ENCODE data around the gene AMIGO1.

DNA sequence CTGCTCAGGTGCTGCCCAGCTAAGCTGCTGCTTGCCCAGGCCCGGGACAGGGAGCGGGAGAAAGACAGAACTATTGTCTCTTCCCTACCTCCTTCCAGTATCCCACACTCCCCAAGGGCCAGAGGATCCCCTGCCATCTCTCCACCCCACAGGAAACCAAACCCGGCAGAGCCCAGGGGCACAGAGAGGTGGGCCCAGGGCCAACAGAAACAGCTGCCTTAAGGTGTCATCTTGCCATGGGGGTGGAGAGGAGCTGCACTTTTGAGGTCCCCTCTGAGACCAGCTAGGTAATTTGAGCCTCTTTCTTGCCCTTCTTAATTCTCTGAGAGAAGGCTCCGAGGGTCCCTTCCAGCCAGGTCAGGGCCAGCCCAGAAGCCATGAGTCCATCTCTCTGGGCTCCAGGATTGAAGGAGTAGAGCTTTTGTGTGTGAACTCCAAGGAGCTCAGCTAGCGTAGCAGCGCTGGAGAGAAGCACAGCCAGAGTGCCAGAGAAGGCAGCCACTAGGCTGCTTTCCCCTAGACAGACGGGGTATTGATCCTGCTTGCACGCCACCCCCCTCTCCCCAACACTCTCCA is 20.4 kb upstream of the AMIGO1 start:
- TF ChIP-seq, protein P1, sequence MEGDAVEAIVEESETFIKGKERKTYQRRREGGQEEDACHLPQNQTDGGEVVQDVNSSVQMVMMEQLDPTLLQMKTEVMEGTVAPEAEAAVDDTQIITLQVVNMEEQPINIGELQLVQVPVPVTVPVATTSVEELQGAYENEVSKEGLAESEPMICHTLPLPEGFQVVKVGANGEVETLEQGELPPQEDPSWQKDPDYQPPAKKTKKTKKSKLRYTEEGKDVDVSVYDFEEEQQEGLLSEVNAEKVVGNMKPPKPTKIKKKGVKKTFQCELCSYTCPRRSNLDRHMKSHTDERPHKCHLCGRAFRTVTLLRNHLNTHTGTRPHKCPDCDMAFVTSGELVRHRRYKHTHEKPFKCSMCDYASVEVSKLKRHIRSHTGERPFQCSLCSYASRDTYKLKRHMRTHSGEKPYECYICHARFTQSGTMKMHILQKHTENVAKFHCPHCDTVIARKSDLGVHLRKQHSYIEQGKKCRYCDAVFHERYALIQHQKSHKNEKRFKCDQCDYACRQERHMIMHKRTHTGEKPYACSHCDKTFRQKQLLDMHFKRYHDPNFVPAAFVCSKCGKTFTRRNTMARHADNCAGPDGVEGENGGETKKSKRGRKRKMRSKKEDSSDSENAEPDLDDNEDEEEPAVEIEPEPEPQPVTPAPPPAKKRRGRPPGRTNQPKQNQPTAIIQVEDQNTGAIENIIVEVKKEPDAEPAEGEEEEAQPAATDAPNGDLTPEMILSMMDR (IDR thresholded peaks at IDR 0.05), result no peak
- no peak for TF ChIP-seq POLR2A (IDR thresholded peaks at IDR 0.05)
